Vagina (tissue), 2 donors: ENCODE measurements around the gene ETS2.

Experiments
- CTCF ChIP-seq, 3 experiments: fragments of 450-650 bp in 2 of 3; fragments of 200-600 bp in 1 of 3; sonication (generic) in 1 of 3; IDR thresholded peaks; one replicate each; pipeline ENCODE4 v1.5.1; 2017 to 2019; ENCODE audit warnings: antibody characterized with exemption in 3 of 3, mild to moderate bottlenecking in 2 of 3, moderate library complexity in 2 of 3
- POLR2A ChIP-seq, 2 donors: fragments of 450-650 bp; IDR thresholded peaks; one replicate each; pipeline ENCODE4 v1.6.1; 2017; ENCODE audit warnings: antibody characterized with exemption in 2 of 2, mild to moderate bottlenecking in 2 of 2, moderate library complexity in 2 of 2
- POLR2AphosphoS5 ChIP-seq, 2 donors: sonication (generic); formaldehyde crosslinking; IDR thresholded peaks; one replicate each; pipeline ENCODE4 v1.9.0; 2017; ENCODE audit warnings: antibody characterized with exemption in 2 of 2, mild to moderate bottlenecking in 2 of 2, low read depth in 1 of 2; ENCODE audit not compliant: insufficient read depth in 1 of 2

- TF ChIP-seq CTCF (IDR thresholded peaks at IDR 0.05): no peak
- TF ChIP-seq POLR2A (IDR thresholded peaks at IDR 0.05): no peak
- no peak for TF ChIP-seq POLR2AphosphoS5 (IDR thresholded peaks at IDR 0.05; ENCODE audit: insufficient read depth in 1 of 2, low read depth in 1 of 2)
Observed at GRCh38 chr21:38797470-38797869, 8.3 kb upstream of the ETS2 start.
